Cardiac muscle cell (in vitro differentiated cells and primary cell): ENCODE measurements around the gene DHRS4L2. TPM values are rescaled to one million over a fixed set of nuclear protein-coding genes. Genes with fewer than 3 reads are reported as not detected.

Experiments
- DNase-seq, 2 donors: peaks; one replicate each; pipeline versions ENCODE4 v3.0.0 to v3.0.0-alpha.2; 2010 to 2017; ENCODE audit warnings: low read depth in 1 of 2, low spot score in 1 of 2
- H3K27ac ChIP-seq: fragments of 200-600 bp; sonication (generic); 2 replicates; pipeline ENCODE4 v1.5.1; 2016
- H3K27me3 ChIP-seq: fragments of 200-600 bp; sonication (generic); 2 replicates; pipeline ENCODE4 v1.6.0; 2016; ENCODE audit warnings: control low read depth
- H3K36me3 ChIP-seq: fragments of 200-600 bp; sonication (generic); 2 replicates; pipeline ENCODE4 v1.5.1; 2016; ENCODE audit warnings: control low read depth
- H3K4me1 ChIP-seq: fragments of 200-600 bp; sonication (generic); 2 replicates; pipeline ENCODE4 v1.8.1; 2017; ENCODE audit warnings: low read depth, mild to moderate bottlenecking, mixed run types
- H3K4me3 ChIP-seq: fragments of 200-600 bp; sonication (generic); 2 replicates; pipeline ENCODE4 v1.5.1; 2016; ENCODE audit warnings: mild to moderate bottlenecking
- H3K9me3 ChIP-seq: fragments of 200-600 bp; sonication (generic); 2 replicates; pipeline ENCODE4 v1.5.1; 2017; ENCODE audit warnings: low read depth, mild to moderate bottlenecking, control low read depth
- CTCF ChIP-seq: IDR thresholded peaks from 2 replicates; pipeline ENCODE4 v1.5.1; 2012; ENCODE audit warnings: low read depth, mild to moderate bottlenecking, low read length
- polyA plus RNA-seq: library from polyadenylated mRNA; unstranded; fragments of >200 nt; fragmentation: Nextera tagmentation; extraction: Ambion mirVana; gene quantifications from 2 replicates; pipeline ENCODE4 v1.2.1, GENCODE V29; 2016
- total RNA-seq: library from RNA; depleted of rRNA; stranded (reverse); fragments of >200 nt; gene quantifications from 2 replicates; pipeline ENCODE4 v1.2.3, GENCODE V29; 2016

The DHRS4L2 gene
- total and polyA plus RNA-seq, 2 experiments from 2014 or later: 13.7 to 33.1 TPM

GRCh38 chr14:24054646-24055045, 65.9 kb downstream of the DHRS4L2 start:
- no peaks in the 10 kb centered on the region for H3K36me3 ChIP-seq
- H3K27me3 ChIP-seq: no peaks in the 10 kb centered on the region
- TF ChIP-seq CTCF: no peak
- no peaks in the 10 kb centered on the region for H3K4me1 ChIP-seq
- no peak overlapping the region for H3K27ac ChIP-seq
- H3K9me3 ChIP-seq: no peaks in the 10 kb centered on the region
- no peak overlapping the region for H3K4me3 ChIP-seq
- DNase-seq: no peak

Other genes with a start within 250 kb of the DHRS4L2 start
- gene DHRS4, start 35.2 kb upstream of the DHRS4L2 start, total RNA-seq: 44.9 and 70.8 TPM in 2 replicates
- gene DHRS4, start 35.2 kb upstream of the DHRS4L2 start, polyA plus RNA-seq: 42.0 and 62.2 TPM in 2 replicates
- 0.06 and 0.85 TPM in 2 replicates for gene CARMIL3, start 63.1 kb downstream of the DHRS4L2 start, total RNA-seq
- 0.05 and 0.22 TPM in 2 replicates for gene CARMIL3, start 63.1 kb downstream of the DHRS4L2 start, polyA plus RNA-seq
- 0.12 TPM in 1 of 2 replicates, not detected in the other for gene CPNE6, start 82.6 kb downstream of the DHRS4L2 start, total RNA-seq
- 0.43 and 0.96 TPM in 2 replicates for gene CPNE6, start 82.6 kb downstream of the DHRS4L2 start, polyA plus RNA-seq
- gene PCK2, start 105.4 kb downstream of the DHRS4L2 start, total RNA-seq: 11.2 and 18.9 TPM in 2 replicates
- gene PCK2, start 105.4 kb downstream of the DHRS4L2 start, polyA plus RNA-seq: 12.2 and 20.0 TPM in 2 replicates
- 152 and 317 TPM in 2 replicates for gene DCAF11, start 125.8 kb downstream of the DHRS4L2 start, total RNA-seq
- 110 and 165 TPM in 2 replicates for gene DCAF11, start 125.8 kb downstream of the DHRS4L2 start, polyA plus RNA-seq
- gene NRL, start 126.0 kb downstream of the DHRS4L2 start, total RNA-seq: 4.2 and 6.7 TPM in 2 replicates
- gene NRL, start 126.0 kb downstream of the DHRS4L2 start, polyA plus RNA-seq: 4.8 and 5.1 TPM in 2 replicates
- 124 and 136 TPM in 2 replicates for gene FITM1, start 141.7 kb downstream of the DHRS4L2 start, total RNA-seq
- gene FITM1, start 141.7 kb downstream of the DHRS4L2 start, polyA plus RNA-seq: 181 and 209 TPM in 2 replicates
- gene PSME1, start 147.3 kb downstream of the DHRS4L2 start, total RNA-seq: 211 and 238 TPM in 2 replicates
- 383 and 492 TPM in 2 replicates for gene PSME1, start 147.3 kb downstream of the DHRS4L2 start, polyA plus RNA-seq
- gene EMC9, start 152.7 kb downstream of the DHRS4L2 start, total RNA-seq: 54.6 and 69.3 TPM in 2 replicates
- gene EMC9, start 152.7 kb downstream of the DHRS4L2 start, polyA plus RNA-seq: 82.3 and 114 TPM in 2 replicates
- 92.3 and 97.6 TPM in 2 replicates for gene PSME2, start 157.7 kb downstream of the DHRS4L2 start, total RNA-seq
- 311 and 331 TPM in 2 replicates for gene PSME2, start 157.7 kb downstream of the DHRS4L2 start, polyA plus RNA-seq
- gene RNF31, start 158.6 kb downstream of the DHRS4L2 start, total RNA-seq: 81.0 and 134 TPM in 2 replicates
- gene RNF31, start 158.6 kb downstream of the DHRS4L2 start, polyA plus RNA-seq: 42.1 and 44.9 TPM in 2 replicates
- 29.1 and 33.7 TPM in 2 replicates for gene IRF9, start 172.3 kb downstream of the DHRS4L2 start, total RNA-seq
- gene IRF9, start 172.3 kb downstream of the DHRS4L2 start, polyA plus RNA-seq: 27.3 and 35.4 TPM in 2 replicates
- 20.3 and 23.5 TPM in 2 replicates for gene REC8, start 183.2 kb downstream of the DHRS4L2 start, total RNA-seq
- 38.8 and 39.0 TPM in 2 replicates for gene REC8, start 183.2 kb downstream of the DHRS4L2 start, polyA plus RNA-seq
- gene IPO4, start 199.9 kb downstream of the DHRS4L2 start, total RNA-seq: 32.0 and 40.7 TPM in 2 replicates
- 26.4 and 34.5 TPM in 2 replicates for gene IPO4, start 199.9 kb downstream of the DHRS4L2 start, polyA plus RNA-seq
- 40.2 and 50.3 TPM in 2 replicates for gene TM9SF1, start 206.5 kb downstream of the DHRS4L2 start, total RNA-seq
- gene TM9SF1, start 206.5 kb downstream of the DHRS4L2 start, polyA plus RNA-seq: 55.2 and 65.3 TPM in 2 replicates
- not detected in 2 replicates for gene TSSK4, start 216.8 kb downstream of the DHRS4L2 start, total RNA-seq
- gene TSSK4, start 216.8 kb downstream of the DHRS4L2 start, polyA plus RNA-seq: 2.3 and 3.3 TPM in 2 replicates
- gene CHMP4A, start 224.6 kb downstream of the DHRS4L2 start, total RNA-seq: 26.4 and 31.0 TPM in 2 replicates
- 51.1 and 56.1 TPM in 2 replicates for gene CHMP4A, start 224.6 kb downstream of the DHRS4L2 start, polyA plus RNA-seq
- gene MDP1, start 227.1 kb downstream of the DHRS4L2 start, total RNA-seq: 39.3 and 59.8 TPM in 2 replicates
- gene MDP1, start 227.1 kb downstream of the DHRS4L2 start, polyA plus RNA-seq: 70.5 and 73.4 TPM in 2 replicates
- 262 and 264 TPM in 2 replicates for gene NEDD8, start 243.4 kb downstream of the DHRS4L2 start, total RNA-seq
- gene NEDD8, start 243.4 kb downstream of the DHRS4L2 start, polyA plus RNA-seq: 429 and 492 TPM in 2 replicates
- gene GMPR2, start 244.0 kb downstream of the DHRS4L2 start, total RNA-seq: 59.5 and 66.3 TPM in 2 replicates
- gene GMPR2, start 244.0 kb downstream of the DHRS4L2 start, polyA plus RNA-seq: 57.6 and 66.8 TPM in 2 replicates